HL-60 (cell line): Measurements from ENCODE around the gene CPTP.

Experiments used
- DNase-seq, 2 experiments: peaks; one replicate each; pipeline ENCODE4 v3.0.0-alpha.2; 2010 to 2020; ENCODE audit warnings: low read depth in 1 of 2, low spot score in 1 of 2
- H3K27ac ChIP-seq: fragments of 250-450 bp; sonication (Bioruptor Pico); replicated peaks from 2 replicates; pipeline ENCODE4 v1.5.1; 2020; ENCODE audit warnings: mild to moderate bottlenecking, moderate library complexity
- H3K27me3 ChIP-seq: fragments of 250-450 bp; sonication (Bioruptor Pico); 2 replicates; pipeline ENCODE4 v1.5.1; 2021; ENCODE audit warnings: mild to moderate bottlenecking, moderate library complexity; ENCODE audit not compliant: insufficient read depth, poor library complexity, severe bottlenecking
- H3K4me3 ChIP-seq: replicated peaks from 2 replicates; pipeline ENCODE4 v1.5.1; 2011; ENCODE audit warnings: mild to moderate bottlenecking, control low read depth, low read length; ENCODE audit not compliant: insufficient read depth
- CTCF ChIP-seq: IDR thresholded peaks from one replicate; pipeline ENCODE4 v1.5.1; 2011; ENCODE audit warnings: low read length, control low read depth, inconsistent platforms; ENCODE audit not compliant: insufficient read depth
- GABPA ChIP-seq: IDR thresholded peaks from 2 replicates; pipeline ENCODE4 v1.6.1; 2012; ENCODE audit warnings: low read depth
- POLR2AphosphoS5 ChIP-seq: IDR thresholded peaks from 2 replicates; pipeline ENCODE4 v1.6.1; 2012; ENCODE audit warnings: low read depth
- REST ChIP-seq: IDR thresholded peaks from 2 replicates; pipeline ENCODE4 v1.6.1; 2012; ENCODE audit warnings: low read depth; ENCODE audit not compliant: insufficient replicate concordance
- SPI1 ChIP-seq: IDR thresholded peaks from 2 replicates; pipeline ENCODE4 v1.6.1; 2012; ENCODE audit warnings: low read depth, mild to moderate bottlenecking, borderline replicate concordance

Gene CPTP

GRCh38 chr1:1306661-1307260 is 17.8 kb upstream of the CPTP start:
- H3K4me3 ChIP-seq, result peak overlapping the region; percentile 73
- no peak for DNase-seq
- H3K27ac ChIP-seq, result peak overlapping the region; percentile 72
- no peaks in the 10 kb centered on the region for H3K27me3 ChIP-seq
- TF ChIP-seq POLR2AphosphoS5, result no peak
- no peak for TF ChIP-seq GABPA
- TF ChIP-seq REST, result no peak
- no peak for TF ChIP-seq CTCF
- TF ChIP-seq SPI1, result no peak

- Histone ChIP-seq H3K27ac (peak overlapping the region; percentile 72), H3K27me3 (no peaks in the 10 kb centered on the region), H3K4me3 (peak overlapping the region; percentile 73)
- TF ChIP-seq POLR2AphosphoS5 (no peak), GABPA (no peak), SPI1 (no peak), CTCF (no peak), REST (no peak)
- DNase-seq, result no peak
Observed at GRCh38 chr1:1307261-1307922, 17.2 kb upstream of the CPTP start.

GRCh38 chr1:1307923-1308755 is 16.5 kb upstream of the CPTP start, which contains the start of the genes ACAP3 and PUSL1:
Gene ACAP3 (minus strand): TSS chr1:1307930. CDS start chr1:1307815, 115 bp downstream.
Gene PUSL1 (plus strand): TSS chr1:1308597. CDS start chr1:1308644, 47 bp downstream.
- H3K27me3 ChIP-seq, result no peaks in the 10 kb centered on the region
- H3K4me3 ChIP-seq, result peak within 1 kb of the TSS; percentile 89
- peak; percentile 41; the same call in 1 of the 2 replicates for TF ChIP-seq POLR2AphosphoS5
- TF ChIP-seq SPI1, result no peak
- no peak for TF ChIP-seq CTCF
- no peak for TF ChIP-seq REST
- peak; percentile 44; the same call in 1 of the 2 replicates for TF ChIP-seq GABPA
- peak; percentile 91 to 94 for DNase-seq
- H3K27ac ChIP-seq, result peak within 1 kb of the TSS; percentile 97
